ENCODE data around the gene CPE.

CPE gene

DNA sequence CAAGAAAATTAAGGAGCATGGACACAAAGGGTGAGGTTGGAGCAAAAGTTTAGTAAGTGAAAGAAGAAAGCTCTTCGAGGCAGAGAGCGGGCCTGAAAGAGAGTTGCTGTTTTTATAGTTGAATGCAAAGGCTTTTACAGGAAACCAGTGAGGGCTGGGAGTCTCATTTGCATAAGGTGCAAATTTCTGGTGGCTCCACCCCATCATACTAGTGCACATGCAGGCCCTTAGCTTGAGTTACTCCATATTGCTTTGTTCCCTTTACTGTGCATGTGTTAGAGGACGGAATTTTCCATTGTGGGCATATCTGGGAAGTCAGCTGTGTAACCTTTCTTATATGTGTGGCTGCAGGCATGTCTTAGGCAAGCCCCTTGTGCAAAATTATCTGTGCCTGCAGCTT lies 48.0 kb downstream of the CPE start:
- TF ChIP-seq POLR2AphosphoS5 (IDR thresholded peaks at IDR 0.05; ENCODE audit: low read depth) (no peak), SPI1 (IDR thresholded peaks at IDR 0.05; ENCODE audit: borderline replicate concordance, low read depth) (no peak), GABPA (IDR thresholded peaks at IDR 0.05; ENCODE audit: low read depth) (no peak)
- TF ChIP-seq, protein P1, sequence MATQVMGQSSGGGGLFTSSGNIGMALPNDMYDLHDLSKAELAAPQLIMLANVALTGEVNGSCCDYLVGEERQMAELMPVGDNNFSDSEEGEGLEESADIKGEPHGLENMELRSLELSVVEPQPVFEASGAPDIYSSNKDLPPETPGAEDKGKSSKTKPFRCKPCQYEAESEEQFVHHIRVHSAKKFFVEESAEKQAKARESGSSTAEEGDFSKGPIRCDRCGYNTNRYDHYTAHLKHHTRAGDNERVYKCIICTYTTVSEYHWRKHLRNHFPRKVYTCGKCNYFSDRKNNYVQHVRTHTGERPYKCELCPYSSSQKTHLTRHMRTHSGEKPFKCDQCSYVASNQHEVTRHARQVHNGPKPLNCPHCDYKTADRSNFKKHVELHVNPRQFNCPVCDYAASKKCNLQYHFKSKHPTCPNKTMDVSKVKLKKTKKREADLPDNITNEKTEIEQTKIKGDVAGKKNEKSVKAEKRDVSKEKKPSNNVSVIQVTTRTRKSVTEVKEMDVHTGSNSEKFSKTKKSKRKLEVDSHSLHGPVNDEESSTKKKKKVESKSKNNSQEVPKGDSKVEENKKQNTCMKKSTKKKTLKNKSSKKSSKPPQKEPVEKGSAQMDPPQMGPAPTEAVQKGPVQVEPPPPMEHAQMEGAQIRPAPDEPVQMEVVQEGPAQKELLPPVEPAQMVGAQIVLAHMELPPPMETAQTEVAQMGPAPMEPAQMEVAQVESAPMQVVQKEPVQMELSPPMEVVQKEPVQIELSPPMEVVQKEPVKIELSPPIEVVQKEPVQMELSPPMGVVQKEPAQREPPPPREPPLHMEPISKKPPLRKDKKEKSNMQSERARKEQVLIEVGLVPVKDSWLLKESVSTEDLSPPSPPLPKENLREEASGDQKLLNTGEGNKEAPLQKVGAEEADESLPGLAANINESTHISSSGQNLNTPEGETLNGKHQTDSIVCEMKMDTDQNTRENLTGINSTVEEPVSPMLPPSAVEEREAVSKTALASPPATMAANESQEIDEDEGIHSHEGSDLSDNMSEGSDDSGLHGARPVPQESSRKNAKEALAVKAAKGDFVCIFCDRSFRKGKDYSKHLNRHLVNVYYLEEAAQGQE (IDR thresholded peaks at IDR 0.05; ENCODE audit: insufficient replicate concordance, low read depth) = no peak
- TF ChIP-seq, protein P2, sequence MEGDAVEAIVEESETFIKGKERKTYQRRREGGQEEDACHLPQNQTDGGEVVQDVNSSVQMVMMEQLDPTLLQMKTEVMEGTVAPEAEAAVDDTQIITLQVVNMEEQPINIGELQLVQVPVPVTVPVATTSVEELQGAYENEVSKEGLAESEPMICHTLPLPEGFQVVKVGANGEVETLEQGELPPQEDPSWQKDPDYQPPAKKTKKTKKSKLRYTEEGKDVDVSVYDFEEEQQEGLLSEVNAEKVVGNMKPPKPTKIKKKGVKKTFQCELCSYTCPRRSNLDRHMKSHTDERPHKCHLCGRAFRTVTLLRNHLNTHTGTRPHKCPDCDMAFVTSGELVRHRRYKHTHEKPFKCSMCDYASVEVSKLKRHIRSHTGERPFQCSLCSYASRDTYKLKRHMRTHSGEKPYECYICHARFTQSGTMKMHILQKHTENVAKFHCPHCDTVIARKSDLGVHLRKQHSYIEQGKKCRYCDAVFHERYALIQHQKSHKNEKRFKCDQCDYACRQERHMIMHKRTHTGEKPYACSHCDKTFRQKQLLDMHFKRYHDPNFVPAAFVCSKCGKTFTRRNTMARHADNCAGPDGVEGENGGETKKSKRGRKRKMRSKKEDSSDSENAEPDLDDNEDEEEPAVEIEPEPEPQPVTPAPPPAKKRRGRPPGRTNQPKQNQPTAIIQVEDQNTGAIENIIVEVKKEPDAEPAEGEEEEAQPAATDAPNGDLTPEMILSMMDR (IDR thresholded peaks at IDR 0.05; ENCODE audit: insufficient read depth, low read length) = no peak
- Histone ChIP-seq H3K27me3 (ENCODE audit: insufficient read depth, poor library complexity, severe bottlenecking) (no peaks in the 10 kb centered on the region), H3K4me3 (replicated peaks; ENCODE audit: insufficient read depth, low read length) (no peak overlapping the region), H3K27ac (replicated peaks) (no peak overlapping the region)
- DNase-seq (ENCODE audit: low read depth in 1 of 2, low spot score in 1 of 2) = no peak

DNA sequence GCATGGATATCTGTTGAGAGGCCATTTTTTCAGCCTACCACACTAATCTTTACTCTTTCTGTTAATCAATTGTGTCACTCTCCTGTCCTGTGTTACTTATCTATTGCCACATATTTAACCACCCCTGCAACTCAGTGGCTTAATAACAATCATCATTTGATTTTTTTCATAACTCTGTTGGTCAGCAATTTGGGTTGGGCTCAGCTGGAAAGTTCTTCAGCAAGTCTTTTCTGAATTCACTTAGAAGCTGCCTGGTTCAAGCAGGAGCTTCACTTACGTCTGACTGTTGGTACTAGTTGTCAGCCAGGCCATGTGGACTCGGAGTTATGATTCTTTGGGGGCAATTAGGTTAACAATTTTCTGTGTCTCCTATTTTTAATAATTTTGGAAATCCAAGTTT lies 50.1 kb downstream of the CPE start:
- no peak for DNase-seq (ENCODE audit: low read depth in 1 of 2, low spot score in 1 of 2)
- no peak overlapping the region for H3K27ac ChIP-seq (replicated peaks)
- H3K4me3 ChIP-seq (replicated peaks; ENCODE audit: insufficient read depth, low read length) = no peak overlapping the region
- H3K27me3 ChIP-seq (ENCODE audit: insufficient read depth, poor library complexity, severe bottlenecking) = no peaks in the 10 kb centered on the region
- TF ChIP-seq GABPA (IDR thresholded peaks at IDR 0.05; ENCODE audit: low read depth) (no peak), SPI1 (IDR thresholded peaks at IDR 0.05; ENCODE audit: borderline replicate concordance, low read depth) (no peak), POLR2AphosphoS5 (IDR thresholded peaks at IDR 0.05; ENCODE audit: low read depth) (no peak)
- TF ChIP-seq, protein P1 (IDR thresholded peaks at IDR 0.05; ENCODE audit: insufficient replicate concordance, low read depth) = no peak
- TF ChIP-seq, protein P2 (IDR thresholded peaks at IDR 0.05; ENCODE audit: insufficient read depth, low read length) = no peak

DNA sequence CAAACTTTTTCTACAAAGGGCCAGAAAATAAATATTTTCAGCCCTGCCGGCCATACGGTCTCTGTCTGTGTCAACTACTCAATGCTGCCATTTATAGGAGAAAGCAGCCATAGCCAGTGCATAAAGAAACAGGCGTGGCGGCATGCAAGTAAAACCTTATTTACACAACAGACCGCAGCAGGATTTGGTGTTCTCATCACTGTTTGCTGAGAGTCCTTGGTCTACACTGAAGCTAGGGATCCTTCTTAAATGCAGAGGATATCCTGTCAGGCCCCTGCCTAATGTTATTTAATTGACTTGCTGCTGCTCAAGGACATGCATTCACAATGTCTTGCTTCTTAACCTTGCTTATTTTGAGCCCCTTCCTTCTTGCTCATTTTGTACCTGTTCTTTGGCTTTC lies 54.7 kb downstream of the CPE start:
- Histone ChIP-seq H3K27ac (replicated peaks) (no peak overlapping the region), H3K27me3 (ENCODE audit: insufficient read depth, poor library complexity, severe bottlenecking) (peaks cover 2% of the 10 kb centered on the region), H3K4me3 (replicated peaks; ENCODE audit: insufficient read depth, low read length) (no peak overlapping the region)
- no peak for DNase-seq (ENCODE audit: low read depth in 1 of 2, low spot score in 1 of 2)
- no peak for TF ChIP-seq POLR2AphosphoS5 (IDR thresholded peaks at IDR 0.05; ENCODE audit: low read depth)
- no peak for TF ChIP-seq GABPA (IDR thresholded peaks at IDR 0.05; ENCODE audit: low read depth)
- TF ChIP-seq, protein P2 (IDR thresholded peaks at IDR 0.05; ENCODE audit: insufficient read depth, low read length) = no peak
- TF ChIP-seq SPI1 (IDR thresholded peaks at IDR 0.05; ENCODE audit: borderline replicate concordance, low read depth) = no peak
- TF ChIP-seq, protein P1 (IDR thresholded peaks at IDR 0.05; ENCODE audit: insufficient replicate concordance, low read depth) = no peak

Data from HL-60 (cell line).